SJCRH30 (cell line): ENCODE measurements around the gene INPP5A. TPM values are rescaled to one million over a fixed set of nuclear protein-coding genes. Genes with fewer than 3 reads are reported as not detected.

Experiments used
- DNase-seq, 2 experiments: peaks; one replicate each; pipeline ENCODE4 v3.0.0-alpha.2; 2015 to 2020
- H3K27ac ChIP-seq: fragments of 250-450 bp; sonication (Bioruptor Pico); 2 replicates; pipeline ENCODE4 v1.5.1; 2020; ENCODE audit warnings: mild to moderate bottlenecking, moderate library complexity
- H3K27me3 ChIP-seq: fragments of 250-450 bp; sonication (Bioruptor Pico); 2 replicates; pipeline ENCODE4 v1.5.1; 2020; ENCODE audit warnings: mild to moderate bottlenecking, moderate library complexity
- H3K36me3 ChIP-seq: fragments of 250-450 bp; sonication (Bioruptor Pico); 2 replicates; pipeline ENCODE4 v1.5.1; 2020; ENCODE audit warnings: mild to moderate bottlenecking, moderate library complexity
- H3K4me1 ChIP-seq: fragments of 250-450 bp; sonication (Bioruptor Pico); 2 replicates; pipeline ENCODE4 v1.5.1; 2020; ENCODE audit warnings: mild to moderate bottlenecking, moderate library complexity
- H3K4me3 ChIP-seq: fragments of 250-450 bp; sonication (Bioruptor Pico); 2 replicates; pipeline ENCODE4 v1.5.1; 2020; ENCODE audit warnings: mild to moderate bottlenecking, moderate library complexity
- H3K9me3 ChIP-seq: fragments of 250-450 bp; sonication (Bioruptor Pico); replicated peaks from 2 replicates; pipeline ENCODE4 v1.5.1; 2020; ENCODE audit warnings: mild to moderate bottlenecking, moderate library complexity
- total RNA-seq: library from RNA; depleted of rRNA; stranded (reverse); fragments of >200 nt; shearing (Covaris generic); gene quantifications from 2 replicates; pipeline ENCODE4 v1.2.3, GENCODE V29; 2014

The INPP5A gene
- total RNA-seq, 1 experiment from 2014 or later, result 22.4 TPM

- Histone ChIP-seq H3K9me3 (no peaks in the 10 kb centered on the region), H3K36me3 (no peaks in the 10 kb centered on the region), H3K27ac (no peak overlapping the region), H3K4me3 (no peak overlapping the region), H3K4me1 (no peaks in the 10 kb centered on the region), H3K27me3 (no peaks in the 10 kb centered on the region)
- no peak for DNase-seq
Observed at GRCh38 chr10:132648072-132648850, 110.7 kb downstream of the INPP5A start.

DNA sequence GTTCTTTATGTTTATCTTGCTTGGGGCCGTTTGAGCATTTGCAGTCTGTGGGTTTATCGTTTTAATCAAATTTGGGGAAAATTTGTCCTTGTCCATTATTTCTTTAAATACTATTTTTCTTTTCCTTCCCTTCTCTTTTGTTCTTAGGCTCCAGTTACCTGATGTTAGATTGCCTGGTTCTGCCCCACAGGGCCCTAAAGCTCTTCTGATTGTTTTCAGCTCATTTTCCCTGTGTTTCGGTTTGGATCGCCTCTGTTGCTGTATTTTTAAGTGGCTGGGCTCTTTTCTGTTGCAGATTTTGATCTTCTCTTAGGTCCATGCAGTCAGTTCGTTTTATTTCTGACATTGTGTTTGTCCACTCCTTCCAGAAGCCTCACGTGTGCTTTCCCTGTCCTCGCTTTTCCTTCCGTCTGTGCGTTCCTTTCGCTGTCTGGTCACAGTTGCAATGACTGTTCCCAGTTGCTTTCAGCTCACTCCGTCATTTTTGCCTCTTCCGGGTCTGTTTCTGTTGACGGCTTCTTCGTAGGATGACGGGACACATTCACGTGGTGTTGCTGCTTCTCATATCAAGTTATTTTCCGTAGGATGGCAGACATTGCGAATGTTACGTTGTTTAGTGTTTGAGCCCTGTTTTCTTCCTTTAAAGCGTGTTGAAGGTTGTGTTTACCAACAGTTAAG lies 111.4 kb downstream of the INPP5A start:
- no peaks in the 10 kb centered on the region for H3K27me3 ChIP-seq

DNA sequence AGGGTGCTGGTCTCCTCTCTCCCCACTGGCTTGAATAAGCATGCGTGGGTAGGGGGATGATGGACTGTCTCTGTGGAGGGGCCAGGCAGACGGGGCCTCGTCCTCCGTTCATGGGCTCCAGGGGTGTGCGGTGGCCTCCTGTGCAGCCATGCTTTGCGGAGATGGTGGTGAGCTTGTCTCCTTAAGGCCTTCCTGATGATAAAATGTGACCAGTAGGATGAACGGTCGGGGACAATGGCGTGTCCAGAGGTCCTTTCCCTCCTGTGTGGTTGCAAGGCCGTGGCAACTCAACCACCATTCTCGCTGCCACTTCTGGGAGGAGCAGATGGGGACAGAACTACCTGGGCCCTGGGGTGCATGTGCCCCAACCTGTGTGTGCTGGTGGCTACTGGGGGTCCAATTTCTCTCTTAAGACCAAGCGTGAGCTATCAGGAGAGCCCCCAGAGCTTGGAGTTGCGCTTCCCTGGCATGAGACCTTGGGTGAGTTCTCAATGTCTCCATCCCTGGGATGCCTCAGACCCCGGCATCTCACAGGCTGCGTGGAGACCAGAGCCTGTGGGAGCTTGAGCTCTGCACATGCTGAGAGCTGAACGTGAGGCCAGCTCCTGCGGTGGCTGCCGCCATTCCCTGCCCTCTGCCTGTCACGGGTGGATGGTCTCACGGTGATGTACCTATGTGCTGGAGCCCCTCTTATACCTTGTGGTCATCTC lies 112.2 kb downstream of the INPP5A start:
- no peaks in the 10 kb centered on the region for H3K4me1 ChIP-seq
- no peak for DNase-seq

More for the DNA sequence above, 111.4 kb downstream of the INPP5A start:
- Histone ChIP-seq H3K9me3 (no peaks in the 10 kb centered on the region), H3K27ac (no peak overlapping the region), H3K4me3 (no peak overlapping the region), H3K36me3 (no peaks in the 10 kb centered on the region), H3K4me1 (no peaks in the 10 kb centered on the region)
- DNase-seq, result no peak

DNA sequence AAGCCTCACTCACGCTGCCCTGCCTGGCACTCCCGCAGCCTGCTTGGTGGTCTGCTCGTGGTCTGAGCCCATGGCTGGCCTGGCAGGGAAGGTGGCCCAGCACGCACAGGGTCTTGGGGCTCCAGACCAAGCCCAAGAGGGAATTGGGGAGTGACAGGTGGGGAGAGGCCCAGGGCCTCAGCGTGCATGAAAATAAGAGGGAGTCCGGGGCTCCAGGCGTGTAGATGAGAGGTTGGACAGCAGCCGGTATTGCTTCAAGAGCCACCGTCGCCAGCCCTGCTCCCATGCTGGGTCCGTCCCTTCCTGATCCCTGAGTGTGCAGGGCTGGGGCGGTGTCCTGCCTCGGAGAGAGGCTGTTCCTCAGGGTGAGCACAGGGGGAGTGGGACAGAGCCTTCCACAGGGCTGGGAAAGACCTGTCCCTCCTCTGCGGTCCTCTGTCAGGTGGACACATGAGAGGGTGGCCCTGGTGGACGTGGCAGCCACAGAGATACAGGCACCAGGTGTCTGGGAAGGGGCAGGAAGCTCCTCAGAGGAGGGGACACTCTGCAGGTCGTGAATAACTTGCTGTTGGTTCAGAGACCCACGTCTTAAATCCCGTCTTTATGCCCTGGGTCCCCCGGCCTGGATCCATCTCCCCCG lies 113.1 kb downstream of the INPP5A start:
- no peaks in the 10 kb centered on the region for H3K36me3 ChIP-seq
- H3K4me3 ChIP-seq, result no peak overlapping the region
- no peaks in the 10 kb centered on the region for H3K27me3 ChIP-seq
- no peaks in the 10 kb centered on the region for H3K9me3 ChIP-seq
- DNase-seq, result no peak
- no peaks in the 10 kb centered on the region for H3K4me1 ChIP-seq
- no peak overlapping the region for H3K27ac ChIP-seq

More for the DNA sequence above, 112.2 kb downstream of the INPP5A start:
- no peaks in the 10 kb centered on the region for H3K36me3 ChIP-seq
- no peaks in the 10 kb centered on the region for H3K9me3 ChIP-seq
- H3K27me3 ChIP-seq, result no peaks in the 10 kb centered on the region
- no peak overlapping the region for H3K4me3 ChIP-seq
- H3K27ac ChIP-seq, result no peak overlapping the region

DNA sequence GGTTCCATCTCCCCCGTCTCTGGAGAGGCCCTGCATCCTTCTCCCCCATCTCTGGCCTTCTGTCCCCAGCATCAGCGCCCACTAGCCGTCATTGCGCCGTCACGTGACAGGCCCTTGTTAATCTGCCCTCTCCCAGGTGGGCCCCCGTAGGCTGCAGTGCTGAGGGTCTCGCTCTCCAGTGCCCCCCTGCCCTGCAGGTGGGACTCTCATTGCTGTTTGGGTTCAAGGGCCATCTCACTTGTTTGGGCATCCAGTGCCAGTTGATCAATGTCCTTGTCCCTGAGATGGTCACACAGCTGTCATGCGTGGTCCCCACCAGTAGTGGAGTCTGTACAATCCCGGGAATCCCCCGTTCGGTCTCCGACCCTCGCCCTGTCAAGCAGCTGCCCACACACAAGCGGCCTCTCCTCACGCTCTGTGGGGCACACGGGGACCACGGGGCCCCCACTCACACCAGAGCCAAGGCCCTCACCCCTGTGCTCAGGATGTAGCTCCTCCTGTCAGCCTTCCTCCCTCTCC lies 114.0 kb downstream of the INPP5A start:
- Histone ChIP-seq H3K27ac (no peak overlapping the region), H3K9me3 (no peaks in the 10 kb centered on the region), H3K4me1 (no peaks in the 10 kb centered on the region), H3K27me3 (no peaks in the 10 kb centered on the region), H3K4me3 (no peak overlapping the region), H3K36me3 (no peaks in the 10 kb centered on the region)
- no peak for DNase-seq

DNA sequence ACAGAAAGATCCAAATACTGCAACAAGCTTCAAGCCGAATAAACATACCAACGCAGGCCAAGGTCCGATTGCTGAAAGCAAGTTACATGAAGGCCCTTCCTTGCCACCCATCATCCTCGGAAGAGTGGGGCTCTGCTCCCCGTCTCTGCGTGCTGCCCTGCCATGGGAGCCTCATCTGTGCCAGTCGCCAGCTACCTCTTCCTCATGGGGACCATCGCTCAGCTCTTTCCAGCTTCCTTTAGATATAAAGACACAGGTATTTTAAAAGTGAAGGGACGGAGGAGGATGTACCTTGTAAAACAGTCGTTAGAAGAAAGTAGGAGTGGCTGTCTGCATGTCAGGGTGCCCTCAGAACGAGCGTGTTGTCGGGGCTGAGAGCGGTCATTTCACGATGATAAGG lies 114.9 kb downstream of the INPP5A start:
- no peak for DNase-seq
- Histone ChIP-seq H3K9me3 (no peaks in the 10 kb centered on the region), H3K4me1 (no peaks in the 10 kb centered on the region), H3K36me3 (no peaks in the 10 kb centered on the region), H3K4me3 (no peak overlapping the region), H3K27me3 (no peaks in the 10 kb centered on the region), H3K27ac (no peak overlapping the region)

GRCh38 chr10:132652936-132653590 lies 115.5 kb downstream of the INPP5A start:
- no peak overlapping the region for H3K4me3 ChIP-seq
- H3K27ac ChIP-seq, result no peak overlapping the region
- H3K9me3 ChIP-seq, result no peaks in the 10 kb centered on the region
- no peaks in the 10 kb centered on the region for H3K4me1 ChIP-seq
- no peak for DNase-seq
- H3K27me3 ChIP-seq, result no peaks in the 10 kb centered on the region
- no peaks in the 10 kb centered on the region for H3K36me3 ChIP-seq

DNA sequence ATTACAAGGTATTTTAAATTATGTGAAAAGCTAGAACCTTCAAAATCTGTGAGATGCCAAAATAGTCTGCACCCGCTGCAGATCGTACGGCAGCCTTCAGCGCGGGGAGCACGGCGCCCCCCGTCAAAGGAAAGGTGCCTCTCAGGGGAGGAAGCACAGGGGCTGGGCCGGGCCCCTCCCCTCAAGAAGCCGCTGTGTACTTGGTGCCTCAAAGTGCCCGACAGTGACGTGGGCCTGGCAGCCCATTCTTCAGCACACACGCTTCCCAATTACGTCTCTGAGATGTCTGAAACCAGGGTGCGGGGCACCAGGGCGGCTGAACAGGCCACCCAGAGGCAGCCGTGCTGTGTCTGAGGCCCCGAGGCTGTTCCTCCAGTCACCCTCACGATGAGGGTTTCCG lies 116.1 kb downstream of the INPP5A start:
- no peak overlapping the region for H3K4me3 ChIP-seq
- no peaks in the 10 kb centered on the region for H3K27me3 ChIP-seq
- H3K27ac ChIP-seq, result no peak overlapping the region
- no peaks in the 10 kb centered on the region for H3K9me3 ChIP-seq
- H3K36me3 ChIP-seq, result no peaks in the 10 kb centered on the region
- DNase-seq, result no peak
- no peaks in the 10 kb centered on the region for H3K4me1 ChIP-seq

- H3K4me3 ChIP-seq, result no peak overlapping the region
- no peak overlapping the region for H3K27ac ChIP-seq
- H3K27me3 ChIP-seq, result no peaks in the 10 kb centered on the region
Observed at GRCh38 chr10:132654121-132654571, 116.6 kb downstream of the INPP5A start.

DNA sequence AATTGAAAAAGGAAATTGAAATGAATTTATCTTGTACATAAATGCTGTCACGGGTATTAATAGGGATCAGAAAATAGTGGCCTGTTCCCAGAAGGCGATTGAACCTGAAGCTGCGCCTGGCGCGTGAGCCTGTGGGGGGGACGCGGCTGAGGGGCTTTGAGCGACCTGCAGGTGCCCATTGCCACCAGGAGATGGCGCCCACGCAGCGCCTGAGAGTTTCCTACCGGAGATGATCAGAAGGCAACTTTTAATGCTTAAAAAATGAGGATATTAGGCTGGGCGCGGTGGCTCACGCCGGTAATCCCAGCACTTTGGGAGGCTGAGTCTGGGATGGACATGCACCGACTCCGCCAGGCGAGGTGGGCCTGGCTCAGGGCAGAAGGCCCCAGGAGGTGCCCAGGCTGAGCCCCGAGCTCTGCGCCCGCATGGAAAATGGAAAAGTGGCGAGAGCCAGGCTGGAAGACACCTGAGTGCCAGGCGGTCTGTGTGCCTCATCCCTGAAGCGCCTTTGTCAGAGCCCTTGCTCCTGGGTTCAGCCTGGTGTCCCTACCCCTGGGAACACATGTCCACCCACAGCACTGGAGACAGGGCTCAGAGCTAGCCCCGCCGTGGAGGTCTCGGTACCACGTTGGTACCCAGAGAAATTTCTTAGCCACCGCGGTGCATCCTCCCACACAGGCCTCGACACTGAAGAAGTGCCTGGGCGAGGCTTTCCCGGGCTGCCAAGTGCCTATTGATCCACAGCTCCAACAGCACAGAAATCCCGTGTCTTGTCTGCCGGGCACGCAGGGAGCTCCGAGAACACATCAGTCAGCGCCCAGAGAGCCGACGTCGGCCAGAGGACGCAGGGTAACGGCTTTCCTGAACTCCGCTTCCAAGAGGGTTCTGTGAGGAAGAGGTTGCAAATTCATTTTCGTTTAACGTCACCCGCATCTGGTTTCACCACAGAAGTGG lies 117.4 kb downstream of the INPP5A start:
- H3K36me3 ChIP-seq, result no peaks in the 10 kb centered on the region
- no peaks in the 10 kb centered on the region for H3K27me3 ChIP-seq
- peak; percentile 39 to 68 for DNase-seq
- H3K27ac ChIP-seq, result no peak overlapping the region
- H3K4me1 ChIP-seq, result no peaks in the 10 kb centered on the region
- H3K9me3 ChIP-seq, result no peaks in the 10 kb centered on the region
- no peak overlapping the region for H3K4me3 ChIP-seq

More at GRCh38 chr10:132654121-132654571, 116.6 kb downstream of the INPP5A start:
- Histone ChIP-seq H3K9me3 (no peaks in the 10 kb centered on the region), H3K4me1 (no peaks in the 10 kb centered on the region), H3K36me3 (no peaks in the 10 kb centered on the region)
- no peak for DNase-seq

- Histone ChIP-seq H3K27me3 (no peaks in the 10 kb centered on the region), H3K9me3 (no peaks in the 10 kb centered on the region), H3K36me3 (no peaks in the 10 kb centered on the region), H3K4me1 (no peaks in the 10 kb centered on the region), H3K27ac (no peak overlapping the region), H3K4me3 (no peak overlapping the region)
- DNase-seq, result no peak
Observed at GRCh38 chr10:132655735-132656134, 118.1 kb downstream of the INPP5A start.

DNA sequence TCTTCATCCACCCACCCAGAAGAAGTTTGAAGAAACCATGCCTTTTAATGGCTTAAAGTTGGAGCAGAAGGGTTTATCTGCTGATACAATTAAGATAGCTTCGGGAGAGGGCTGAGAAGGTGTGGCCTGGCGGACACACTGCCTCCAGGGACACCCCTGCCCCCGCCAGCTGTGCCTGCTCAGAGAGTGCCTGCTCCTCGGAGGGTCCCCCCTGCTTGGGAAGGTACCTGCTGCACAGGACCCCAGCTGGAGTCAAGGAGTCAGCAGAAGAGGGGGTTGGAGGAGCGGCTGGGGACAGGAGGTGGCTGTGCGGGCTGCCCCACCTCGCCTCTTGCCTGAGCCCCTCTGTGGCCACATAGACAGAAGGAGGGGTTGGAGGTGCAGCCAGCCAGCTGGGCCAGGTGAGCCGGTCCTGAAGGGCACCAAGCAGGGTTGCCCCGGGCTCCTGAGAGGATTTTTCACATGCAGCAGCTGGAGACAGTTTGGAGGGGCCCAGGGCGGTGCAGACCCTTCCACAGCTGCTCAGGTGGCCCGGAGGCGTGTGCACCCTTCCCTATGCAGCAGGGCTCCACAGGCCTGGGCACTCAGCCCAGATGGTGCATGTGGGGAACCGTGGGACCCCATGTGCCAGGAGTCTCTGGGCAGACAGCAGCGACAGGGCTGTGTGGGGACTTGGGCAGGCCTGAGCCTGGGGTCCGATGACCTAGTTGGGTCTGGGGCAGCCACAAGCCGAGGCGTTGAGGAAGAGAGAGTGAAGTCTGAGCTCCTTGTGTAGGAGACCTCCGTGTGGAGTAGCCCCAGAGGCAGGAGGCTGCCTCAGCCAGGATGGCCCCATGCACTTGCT lies 118.9 kb downstream of the INPP5A start:
- no peaks in the 10 kb centered on the region for H3K27me3 ChIP-seq
- no peak overlapping the region for H3K4me3 ChIP-seq
- H3K27ac ChIP-seq, result no peak overlapping the region
- H3K4me1 ChIP-seq, result no peaks in the 10 kb centered on the region
- no peaks in the 10 kb centered on the region for H3K36me3 ChIP-seq
- H3K9me3 ChIP-seq, result no peaks in the 10 kb centered on the region
- DNase-seq, result no peak
